Measurements from ENCODE around the gene ANKRD44.

Gene ANKRD44

DNA sequence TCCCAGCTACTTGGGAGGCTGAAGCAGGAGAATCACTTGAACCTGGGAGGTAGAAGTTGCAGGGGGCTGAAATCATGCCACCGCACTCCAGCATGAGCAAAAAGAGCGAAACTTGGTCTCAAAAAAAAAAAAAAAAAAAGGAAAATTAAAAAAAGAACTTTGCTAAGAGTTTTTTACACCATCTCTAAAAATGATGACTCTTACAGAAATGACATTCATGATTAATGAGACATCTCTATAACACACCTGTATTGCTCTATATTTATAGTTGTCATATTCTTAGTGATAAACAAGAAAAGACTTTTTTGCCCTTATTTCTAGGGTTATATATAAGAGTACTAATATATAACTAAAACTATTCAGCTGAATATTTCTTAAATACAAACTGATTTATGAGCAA is 34.4 kb downstream of the ANKRD44 start:
- DNase-seq (ENCODE audit: low read depth, low spot score), result no peak
- TF ChIP-seq, protein P1, sequence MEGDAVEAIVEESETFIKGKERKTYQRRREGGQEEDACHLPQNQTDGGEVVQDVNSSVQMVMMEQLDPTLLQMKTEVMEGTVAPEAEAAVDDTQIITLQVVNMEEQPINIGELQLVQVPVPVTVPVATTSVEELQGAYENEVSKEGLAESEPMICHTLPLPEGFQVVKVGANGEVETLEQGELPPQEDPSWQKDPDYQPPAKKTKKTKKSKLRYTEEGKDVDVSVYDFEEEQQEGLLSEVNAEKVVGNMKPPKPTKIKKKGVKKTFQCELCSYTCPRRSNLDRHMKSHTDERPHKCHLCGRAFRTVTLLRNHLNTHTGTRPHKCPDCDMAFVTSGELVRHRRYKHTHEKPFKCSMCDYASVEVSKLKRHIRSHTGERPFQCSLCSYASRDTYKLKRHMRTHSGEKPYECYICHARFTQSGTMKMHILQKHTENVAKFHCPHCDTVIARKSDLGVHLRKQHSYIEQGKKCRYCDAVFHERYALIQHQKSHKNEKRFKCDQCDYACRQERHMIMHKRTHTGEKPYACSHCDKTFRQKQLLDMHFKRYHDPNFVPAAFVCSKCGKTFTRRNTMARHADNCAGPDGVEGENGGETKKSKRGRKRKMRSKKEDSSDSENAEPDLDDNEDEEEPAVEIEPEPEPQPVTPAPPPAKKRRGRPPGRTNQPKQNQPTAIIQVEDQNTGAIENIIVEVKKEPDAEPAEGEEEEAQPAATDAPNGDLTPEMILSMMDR (IDR thresholded peaks at IDR 0.05; ENCODE audit: low read depth, low read length), result no peak
- in situ Hi-C loops (cut with HindIII; ENCODE audit: low sequenced_read_pairs), result no loop called here
- H3K4me3 ChIP-seq (ENCODE audit: low read depth, low read length), result no peak overlapping the region

DNA sequence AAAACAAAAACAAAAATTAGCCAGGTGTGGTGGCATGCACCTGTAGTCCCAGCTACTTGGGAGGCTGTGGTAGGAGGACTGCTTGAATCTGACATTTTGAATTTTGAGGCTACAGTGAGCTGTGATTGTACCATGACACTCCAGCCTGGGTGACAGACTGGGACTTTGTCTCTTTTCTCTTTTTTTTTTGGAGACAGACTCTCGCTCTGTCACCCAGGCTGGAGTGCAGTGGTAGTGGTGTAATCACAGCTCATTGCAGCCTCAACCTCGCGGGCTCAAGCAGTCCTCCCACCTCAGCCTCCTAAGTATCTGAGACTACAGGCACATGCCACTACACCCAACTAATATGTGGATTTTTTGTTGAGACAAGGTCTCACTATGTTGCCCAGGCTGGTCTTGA is 35.6 kb downstream of the ANKRD44 start:
- TF ChIP-seq, protein P1 (IDR thresholded peaks at IDR 0.05; ENCODE audit: low read depth, low read length), result no peak
- DNase-seq (ENCODE audit: low read depth, low spot score), result no peak
- in situ Hi-C loops (cut with HindIII; ENCODE audit: low sequenced_read_pairs), result no loop called here
- H3K4me3 ChIP-seq (ENCODE audit: low read depth, low read length), result no peak overlapping the region

DNA sequence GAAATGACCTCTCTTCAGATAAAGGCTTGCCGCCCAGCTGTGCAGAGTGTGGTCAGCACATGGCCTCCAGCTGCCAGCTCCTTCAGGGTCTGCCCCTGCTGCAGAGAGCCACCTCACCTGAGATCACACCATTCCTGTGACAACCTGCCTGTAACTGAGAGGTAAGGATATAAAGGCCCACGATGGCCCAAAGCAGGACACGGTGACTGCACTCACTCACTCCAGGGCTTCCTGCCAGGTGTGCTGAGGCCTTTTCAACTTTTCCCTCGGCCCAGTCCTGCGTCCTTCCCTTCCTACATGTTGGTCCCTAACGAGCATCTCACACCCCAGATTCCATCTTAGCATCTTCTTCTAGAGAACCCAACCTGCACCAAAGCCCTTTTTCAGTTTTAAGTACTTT is 36.2 kb downstream of the ANKRD44 start:
- TF ChIP-seq, protein P1 (IDR thresholded peaks at IDR 0.05; ENCODE audit: low read depth, low read length), result no peak
- H3K4me3 ChIP-seq (ENCODE audit: low read depth, low read length), result no peak overlapping the region
- in situ Hi-C loops (cut with HindIII; ENCODE audit: low sequenced_read_pairs), result no loop called here
- DNase-seq (ENCODE audit: low read depth, low spot score), result no peak

DNA sequence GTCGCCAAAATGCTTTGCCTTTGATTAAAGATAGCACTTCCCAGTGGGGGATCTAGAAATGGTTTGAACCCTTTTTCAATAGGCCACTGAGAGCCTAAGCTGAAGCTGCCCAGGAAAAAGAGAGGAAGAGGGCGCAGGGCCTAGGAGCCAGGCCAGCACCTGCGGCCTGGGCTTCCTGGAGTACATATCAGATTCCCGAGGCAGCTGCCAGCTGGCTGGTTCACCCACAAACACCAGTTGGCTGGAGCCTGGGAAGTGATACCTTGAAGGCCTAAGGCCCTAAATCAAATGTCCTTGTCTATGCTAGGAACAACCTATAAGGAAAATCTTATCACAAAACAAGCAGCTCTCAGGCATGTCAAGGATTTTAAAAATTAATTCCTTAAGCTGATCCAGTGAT is 37.1 kb downstream of the ANKRD44 start:
- in situ Hi-C loops (cut with HindIII; ENCODE audit: low sequenced_read_pairs), result no loop called here
- TF ChIP-seq, protein P1 (IDR thresholded peaks at IDR 0.05; ENCODE audit: low read depth, low read length), result no peak

DNA sequence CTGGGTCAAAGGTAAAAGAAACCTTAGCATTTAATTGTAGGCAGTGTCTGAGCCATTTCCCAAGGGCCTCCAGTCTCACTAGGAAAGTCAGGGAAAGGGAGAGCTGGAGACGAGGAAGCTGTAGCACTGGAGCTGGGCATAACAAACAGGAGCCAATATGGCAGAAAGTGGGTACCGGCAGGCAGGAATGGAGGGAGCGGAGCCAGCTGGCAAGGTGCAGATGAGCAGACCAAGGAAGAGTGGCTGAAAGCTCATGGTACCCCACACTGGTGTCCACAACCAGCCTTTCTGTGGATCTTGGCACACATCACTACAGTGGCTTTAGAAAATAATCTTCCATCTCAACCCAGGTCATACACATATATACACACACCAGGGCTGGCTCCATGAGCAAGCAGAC is 40.0 kb downstream of the ANKRD44 start:
- DNase-seq (ENCODE audit: low read depth, low spot score), result no peak
- TF ChIP-seq, protein P1 (IDR thresholded peaks at IDR 0.05; ENCODE audit: low read depth, low read length), result no peak
- H3K4me3 ChIP-seq (ENCODE audit: low read depth, low read length), result no peak overlapping the region
- in situ Hi-C loops (cut with HindIII; ENCODE audit: low sequenced_read_pairs), result no loop called here

More for the DNA sequence above, 37.1 kb downstream of the ANKRD44 start:
- no peak overlapping the region for H3K4me3 ChIP-seq (ENCODE audit: low read depth, low read length)
- DNase-seq (ENCODE audit: low read depth, low spot score), result no peak

DNA sequence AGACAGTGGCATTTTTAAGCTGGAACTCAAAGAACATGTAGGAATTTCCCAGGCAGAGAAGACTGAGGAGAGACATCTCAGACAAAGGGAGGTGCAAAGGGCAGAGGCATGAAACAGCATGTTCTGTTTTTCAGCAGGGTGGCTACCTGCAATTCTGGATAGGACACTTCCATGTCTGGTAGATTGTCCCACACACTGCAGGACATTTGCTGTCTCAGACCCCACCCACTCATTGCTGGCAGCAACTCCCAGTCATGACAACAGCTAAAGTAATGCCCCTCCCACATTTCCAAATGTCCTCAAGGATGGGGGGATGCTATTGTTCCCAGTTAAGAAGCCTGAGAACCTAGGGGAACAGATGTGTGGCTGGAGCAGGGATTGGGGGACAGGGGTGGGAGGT is 40.8 kb downstream of the ANKRD44 start:
- DNase-seq (ENCODE audit: low read depth, low spot score), result no peak
- TF ChIP-seq, protein P1 (IDR thresholded peaks at IDR 0.05; ENCODE audit: low read depth, low read length), result no peak
- in situ Hi-C loops (cut with HindIII; ENCODE audit: low sequenced_read_pairs), result no loop called here
- H3K4me3 ChIP-seq (ENCODE audit: low read depth, low read length), result no peak overlapping the region
